ENCODE data around the gene COL18A1.

COL18A1 gene

DNA sequence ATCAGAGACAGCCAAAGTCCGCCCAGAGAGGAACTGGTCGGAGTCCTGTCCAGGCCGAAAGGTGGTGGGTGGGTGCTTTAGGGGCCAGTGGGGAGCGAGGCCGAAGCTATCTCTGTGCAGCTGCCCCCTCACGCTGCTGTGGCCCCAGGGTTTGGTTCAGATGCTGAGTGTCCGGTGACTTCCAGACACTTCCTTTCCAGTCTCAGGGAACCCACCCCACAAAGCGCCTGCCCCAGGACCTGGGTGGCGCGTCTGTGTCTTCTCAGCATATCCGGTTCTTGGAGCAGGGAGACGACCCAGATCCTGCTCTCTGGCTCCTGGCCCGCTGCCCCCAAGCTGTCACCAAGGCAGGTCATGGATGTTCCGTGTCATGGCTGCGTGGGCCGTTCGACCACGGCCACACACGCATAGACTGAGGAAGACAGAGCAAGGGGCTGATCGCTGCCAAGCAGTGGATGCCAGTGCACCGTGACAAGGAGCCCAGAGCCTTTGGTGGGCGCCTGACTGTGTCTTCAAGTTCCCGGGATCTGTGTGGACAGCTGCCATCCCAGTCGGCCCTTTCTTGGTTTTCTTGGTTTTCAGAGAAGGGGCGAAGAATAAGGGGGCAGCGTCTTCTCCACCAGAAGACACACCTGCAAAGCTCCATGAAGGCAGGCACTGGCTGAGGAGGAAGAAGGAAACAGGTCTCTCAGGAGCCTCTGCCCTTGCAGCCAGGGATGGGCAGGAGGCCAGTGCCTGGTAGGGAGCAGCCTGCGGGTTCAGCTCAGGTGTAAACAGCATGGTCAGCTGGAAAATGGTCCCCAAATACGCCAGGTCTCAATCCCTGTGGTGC lies 22.9 kb upstream of the COL18A1 start:
- TF ChIP-seq, protein P1, sequence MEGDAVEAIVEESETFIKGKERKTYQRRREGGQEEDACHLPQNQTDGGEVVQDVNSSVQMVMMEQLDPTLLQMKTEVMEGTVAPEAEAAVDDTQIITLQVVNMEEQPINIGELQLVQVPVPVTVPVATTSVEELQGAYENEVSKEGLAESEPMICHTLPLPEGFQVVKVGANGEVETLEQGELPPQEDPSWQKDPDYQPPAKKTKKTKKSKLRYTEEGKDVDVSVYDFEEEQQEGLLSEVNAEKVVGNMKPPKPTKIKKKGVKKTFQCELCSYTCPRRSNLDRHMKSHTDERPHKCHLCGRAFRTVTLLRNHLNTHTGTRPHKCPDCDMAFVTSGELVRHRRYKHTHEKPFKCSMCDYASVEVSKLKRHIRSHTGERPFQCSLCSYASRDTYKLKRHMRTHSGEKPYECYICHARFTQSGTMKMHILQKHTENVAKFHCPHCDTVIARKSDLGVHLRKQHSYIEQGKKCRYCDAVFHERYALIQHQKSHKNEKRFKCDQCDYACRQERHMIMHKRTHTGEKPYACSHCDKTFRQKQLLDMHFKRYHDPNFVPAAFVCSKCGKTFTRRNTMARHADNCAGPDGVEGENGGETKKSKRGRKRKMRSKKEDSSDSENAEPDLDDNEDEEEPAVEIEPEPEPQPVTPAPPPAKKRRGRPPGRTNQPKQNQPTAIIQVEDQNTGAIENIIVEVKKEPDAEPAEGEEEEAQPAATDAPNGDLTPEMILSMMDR (IDR thresholded peaks at IDR 0.05; ENCODE audit: low read depth, low read length) = no peak
- TF ChIP-seq POLR2A (IDR thresholded peaks at IDR 0.05; ENCODE audit: extremely low read depth, insufficient read length) (no peak), MYC (IDR thresholded peaks at IDR 0.05; ENCODE audit: low read depth, low read length) (no peak)
- TF ChIP-seq, protein P2, sequence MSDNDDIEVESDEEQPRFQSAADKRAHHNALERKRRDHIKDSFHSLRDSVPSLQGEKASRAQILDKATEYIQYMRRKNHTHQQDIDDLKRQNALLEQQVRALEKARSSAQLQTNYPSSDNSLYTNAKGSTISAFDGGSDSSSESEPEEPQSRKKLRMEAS (IDR thresholded peaks at IDR 0.05; ENCODE audit: low read depth, low read length) = no peak
- H3K4me3 ChIP-seq (ENCODE audit: low read depth, low read length) = no peak overlapping the region
- no peak for DNase-seq (ENCODE audit: low read depth)

GRCh38 chr21:45382697-45382997 lies 22.3 kb upstream of the COL18A1 start:
- TF ChIP-seq, protein P1 (IDR thresholded peaks at IDR 0.05; ENCODE audit: low read depth, low read length) = no peak
- TF ChIP-seq, protein P2 (IDR thresholded peaks at IDR 0.05; ENCODE audit: low read depth, low read length) = no peak
- no peak for TF ChIP-seq POLR2A (IDR thresholded peaks at IDR 0.05; ENCODE audit: extremely low read depth, insufficient read length)
- no peak for TF ChIP-seq MYC (IDR thresholded peaks at IDR 0.05; ENCODE audit: low read depth, low read length)

DNA sequence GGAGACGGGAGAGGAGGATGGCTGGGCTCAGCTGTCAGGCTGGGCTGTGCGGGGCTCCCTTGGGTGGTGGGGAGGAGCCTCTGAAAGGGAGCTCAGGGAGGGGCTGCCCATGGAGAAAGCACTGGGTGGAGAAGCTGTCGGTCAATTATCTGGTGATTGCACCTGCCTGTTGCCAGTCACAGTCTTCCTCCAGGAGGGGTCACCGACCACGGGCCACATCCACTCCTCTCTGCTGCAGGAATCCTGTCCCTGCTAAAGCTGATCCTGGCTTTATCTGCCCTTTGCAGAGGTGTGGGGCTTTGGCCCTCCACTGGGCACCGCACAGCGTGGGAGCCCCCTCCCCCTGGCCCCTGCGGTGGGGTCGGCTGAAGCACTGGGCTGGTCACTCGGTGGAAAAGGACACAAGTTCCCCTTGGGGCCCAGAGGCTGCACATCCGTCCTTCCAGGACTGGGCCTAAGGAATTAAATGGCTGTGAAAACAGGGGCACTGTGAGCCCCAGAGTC lies 21.8 kb upstream of the COL18A1 start:
- no peak overlapping the region for H3K4me3 ChIP-seq (ENCODE audit: low read depth, low read length)
- TF ChIP-seq, protein P1 (IDR thresholded peaks at IDR 0.05; ENCODE audit: low read depth, low read length) = no peak
- TF ChIP-seq MYC (IDR thresholded peaks at IDR 0.05; ENCODE audit: low read depth, low read length) (no peak), POLR2A (IDR thresholded peaks at IDR 0.05; ENCODE audit: extremely low read depth, insufficient read length) (no peak)
- TF ChIP-seq, protein P2 (IDR thresholded peaks at IDR 0.05; ENCODE audit: low read depth, low read length) = no peak
- no peak for DNase-seq (ENCODE audit: low read depth)

More at GRCh38 chr21:45382697-45382997, 22.3 kb upstream of the COL18A1 start:
- H3K4me3 ChIP-seq (ENCODE audit: low read depth, low read length) = no peak overlapping the region
- no peak for DNase-seq (ENCODE audit: low read depth)

DNA sequence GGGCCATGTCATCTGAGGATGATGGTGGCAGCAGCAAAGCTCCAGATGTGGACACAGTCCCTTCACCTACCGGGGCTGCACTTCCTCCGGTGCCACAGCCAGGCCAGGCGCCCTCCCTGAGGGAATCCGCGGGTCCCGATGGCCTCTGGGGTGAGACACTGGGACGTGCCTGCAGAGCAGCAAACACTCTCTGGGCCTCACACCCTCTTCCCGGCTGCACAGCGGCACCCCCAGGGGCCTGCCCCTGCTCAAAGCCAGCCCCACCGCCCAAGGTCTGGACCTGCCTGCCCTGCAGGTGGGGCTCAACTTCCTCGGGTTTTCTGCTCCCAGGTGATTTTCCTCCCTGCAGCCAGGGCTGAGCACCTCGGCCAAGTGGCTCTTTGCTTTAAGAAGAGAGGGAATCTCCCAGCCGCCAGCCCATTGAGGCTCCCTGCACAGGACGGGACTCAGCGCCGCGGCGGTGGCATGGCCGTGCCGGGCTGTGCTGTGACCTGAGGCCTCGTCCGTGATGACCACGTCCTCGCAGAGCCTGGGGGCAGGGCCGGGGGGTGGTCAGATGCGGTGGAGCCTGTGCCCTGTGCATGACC lies 21.3 kb upstream of the COL18A1 start:
- TF ChIP-seq, protein P2 (IDR thresholded peaks at IDR 0.05; ENCODE audit: low read depth, low read length) = no peak
- TF ChIP-seq MYC (IDR thresholded peaks at IDR 0.05; ENCODE audit: low read depth, low read length) = no peak
- TF ChIP-seq, protein P1 (IDR thresholded peaks at IDR 0.05; ENCODE audit: low read depth, low read length) = no peak
- TF ChIP-seq POLR2A (IDR thresholded peaks at IDR 0.05; ENCODE audit: extremely low read depth, insufficient read length) = no peak
- no peak for DNase-seq (ENCODE audit: low read depth)
- H3K4me3 ChIP-seq (ENCODE audit: low read depth, low read length) = no peak overlapping the region

GRCh38 chr21:45384656-45385548 lies 20.1 kb upstream of the COL18A1 start:
- TF ChIP-seq, protein P2 (IDR thresholded peaks at IDR 0.05; ENCODE audit: low read depth, low read length) = no peak
- TF ChIP-seq MYC (IDR thresholded peaks at IDR 0.05; ENCODE audit: low read depth, low read length) = no peak
- TF ChIP-seq, protein P1 (IDR thresholded peaks at IDR 0.05; ENCODE audit: low read depth, low read length) = no peak
- no peak for TF ChIP-seq POLR2A (IDR thresholded peaks at IDR 0.05; ENCODE audit: extremely low read depth, insufficient read length)
- DNase-seq (ENCODE audit: low read depth) = no peak
- H3K4me3 ChIP-seq (ENCODE audit: low read depth, low read length) = no peak overlapping the region

Data from NB4 (cell line).